Uterus (tissue), 4 donors: ENCODE measurements around the gene XPO5. TPM values are rescaled to one million over a fixed set of nuclear protein-coding genes. Genes with fewer than 3 reads are reported as not detected.
"Not testable (repeated sequence)": the region's sequence is repeated elsewhere in the genome, so short reads cannot be mapped to it uniquely, and the experiment has no call there.

Experiments
- DNase-seq, 2 donors: peaks; one replicate each; pipeline ENCODE4 v3.0.0-alpha.2; 2019 to 2020
- H3K27ac ChIP-seq, 2 donors: fragments of 200-600 bp; sonication (generic); 1 replicate in 1 of 2; 2 replicates in 1 of 2; pipeline ENCODE4 v1.5.1; 2016 to 2018
- H3K27me3 ChIP-seq, 2 donors: fragments of 200-600 bp; sonication (generic); one replicate each; pipeline ENCODE4 v1.5.1; 2018 to 2019; ENCODE audit warnings: control low read depth in 1 of 2
- H3K36me3 ChIP-seq, 2 donors: fragments of 200-600 bp; sonication (generic); one replicate each; pipeline ENCODE4 v1.5.1; 2019; ENCODE audit warnings: control low read depth in 1 of 2
- H3K4me1 ChIP-seq, 2 donors: fragments of 200-600 bp; sonication (generic); one replicate each; pipeline ENCODE4 v1.5.1; 2018 to 2019; ENCODE audit warnings: control low read depth in 1 of 2
- H3K4me3 ChIP-seq, 2 donors: fragments of 200-600 bp; sonication (generic); 1 replicate in 1 of 2; 2 replicates in 1 of 2; pipeline ENCODE4 v1.5.1; 2018 to 2019; ENCODE audit warnings: mild to moderate bottlenecking in 1 of 2
- H3K9me3 ChIP-seq, 2 donors: fragments of 200-600 bp; sonication (generic); one replicate each; pipeline ENCODE4 v1.5.1; 2019; ENCODE audit warnings: control low read depth in 1 of 2
- CTCF ChIP-seq, 4 experiments: fragments of 200-600 bp in 2 of 4; fragments of 450-650 bp in 2 of 4; sonication (generic) in 2 of 4; IDR thresholded peaks; one replicate each; pipeline ENCODE4 v1.5.1; 2016 to 2019; ENCODE audit warnings: antibody characterized with exemption in 4 of 4, mild to moderate bottlenecking in 2 of 4, moderate library complexity in 1 of 4
- POLR2A ChIP-seq, 2 donors: fragments of 450-650 bp; IDR thresholded peaks; one replicate each; pipeline ENCODE4 v1.6.1; 2016; ENCODE audit warnings: antibody characterized with exemption in 2 of 2, mild to moderate bottlenecking in 1 of 2, moderate library complexity in 1 of 2
- intact Hi-C: fragments of 100-400 bp; cut with DNase I; formaldehyde crosslinking; loops from one replicate; pipeline ENCODE4 v1.15.1; 2023; ENCODE audit warnings: low total_unique reads
- total RNA-seq, 4 donors: library from RNA; depleted of rRNA in 3 of 4; stranded (reverse); fragments of >200 nt in 3 of 4; gene quantifications; one replicate each; pipeline versions ENCODE4 v1.1.0 to v1.2.4, GENCODE V29; 2014 to 2023
- donor health status: DM: yes; HTN: yes; CAD: no.

The XPO5 gene
- total RNA-seq, 4 donors from 2014 or later: 29.2 to 62.9 (median 40.8) TPM

- H3K4me1 ChIP-seq: no peaks in the 10 kb centered on the region
- DNase-seq: no peak
- no peaks in the 10 kb centered on the region for H3K27me3 ChIP-seq
- H3K27ac ChIP-seq: no peak overlapping the region
- TF ChIP-seq POLR2A (IDR thresholded peaks at IDR 0.05) (no peak), CTCF (IDR thresholded peaks at IDR 0.05) (no peak)
- no peaks in the 10 kb centered on the region for H3K9me3 ChIP-seq
- no peak overlapping the region for H3K4me3 ChIP-seq
- no peaks in the 10 kb centered on the region for H3K36me3 ChIP-seq
- intact Hi-C loops: no loop called here
Measured at GRCh38 chr6:43541774-43542471, 33.9 kb downstream of the XPO5 start.

GRCh38 chr6:43540507-43540906, 35.3 kb downstream of the XPO5 start:
- no peak overlapping the region for H3K27ac ChIP-seq
- no peaks in the 10 kb centered on the region for H3K9me3 ChIP-seq
- no peaks in the 10 kb centered on the region for H3K27me3 ChIP-seq
- H3K4me1 ChIP-seq: no peaks in the 10 kb centered on the region
- TF ChIP-seq CTCF (IDR thresholded peaks at IDR 0.05) (no peak), POLR2A (IDR thresholded peaks at IDR 0.05) (no peak)
- no peaks in the 10 kb centered on the region for H3K36me3 ChIP-seq
- no peak overlapping the region for H3K4me3 ChIP-seq
- intact Hi-C loops: no loop called here
- DNase-seq: no peak

GRCh38 chr6:43539409-43539808, 36.4 kb downstream of the XPO5 start:
- H3K9me3 ChIP-seq, H3K4me3 ChIP-seq, intact Hi-C loops, H3K27ac ChIP-seq, H3K4me1 ChIP-seq, H3K27me3 ChIP-seq, H3K36me3 ChIP-seq, DNase-seq: not testable (repeated sequence)

GRCh38 chr6:43538986-43539385, 36.9 kb downstream of the XPO5 start:
- intact Hi-C loops, DNase-seq, H3K36me3 ChIP-seq, H3K27ac ChIP-seq, H3K9me3 ChIP-seq, H3K27me3 ChIP-seq, H3K4me1 ChIP-seq, H3K4me3 ChIP-seq: not testable (repeated sequence)

- Histone ChIP-seq H3K9me3 (no peaks in the 10 kb centered on the region), H3K27ac (no peak overlapping the region), H3K4me1 (no peaks in the 10 kb centered on the region), H3K4me3 (no peak overlapping the region), H3K36me3 (no peaks in the 10 kb centered on the region), H3K27me3 (no peaks in the 10 kb centered on the region)
- TF ChIP-seq CTCF (IDR thresholded peaks at IDR 0.05): no peak
- no peak for TF ChIP-seq POLR2A (IDR thresholded peaks at IDR 0.05)
- no peak for DNase-seq
- intact Hi-C loops: no loop called here
Measured at GRCh38 chr6:43532201-43532600, 43.6 kb downstream of the XPO5 start.

- no peak for TF ChIP-seq CTCF (IDR thresholded peaks at IDR 0.05)
- Histone ChIP-seq H3K9me3 (no peaks in the 10 kb centered on the region), H3K36me3 (no peaks in the 10 kb centered on the region), H3K27me3 (no peaks in the 10 kb centered on the region), H3K4me1 (no peaks in the 10 kb centered on the region), H3K4me3 (no peak overlapping the region), H3K27ac (no peak overlapping the region)
- intact Hi-C loops: no loop called here
- no peak for DNase-seq
Measured at GRCh38 chr6:43524483-43524961, 51.3 kb downstream of the XPO5 start.
